Duodenal mucosa (tissue), 2 donors: ENCODE data around the gene MAPK11.

ENCODE experiments used
- H3K27ac ChIP-seq: one replicate; pipeline ENCODE4 v1.7.0; 2013; ENCODE audit warnings: low read depth, low read length
- H3K27me3 ChIP-seq, 2 donors: one replicate each; pipeline ENCODE4 v1.7.0; 2013; ENCODE audit warnings: low read length in 2 of 2, control low read depth in 1 of 2; ENCODE audit not compliant: insufficient read depth in 2 of 2, control insufficient read depth in 1 of 2
- H3K36me3 ChIP-seq, 2 donors: one replicate each; pipeline ENCODE4 v1.7.0; 2013; ENCODE audit warnings: low read length in 2 of 2, control low read depth in 1 of 2; ENCODE audit not compliant: insufficient read depth in 2 of 2, control insufficient read depth in 1 of 2
- H3K4me1 ChIP-seq, 2 donors: one replicate each; pipeline ENCODE4 v1.7.0; 2013; ENCODE audit warnings: low read length in 2 of 2, control low read depth in 1 of 2; ENCODE audit not compliant: insufficient read depth in 2 of 2, control insufficient read depth in 1 of 2
- H3K4me3 ChIP-seq, 2 donors: one replicate each; pipeline ENCODE4 v1.7.0; 2013; ENCODE audit warnings: low read length in 2 of 2, low read depth in 1 of 2
- H3K9ac ChIP-seq, 2 donors: one replicate each; pipeline ENCODE4 v1.7.0; 2013; ENCODE audit warnings: low read length in 2 of 2, low read depth in 1 of 2
- H3K9me3 ChIP-seq, 2 donors: one replicate each; pipeline ENCODE4 v1.7.0; 2013; ENCODE audit warnings: low read length in 2 of 2, control low read depth in 1 of 2; ENCODE audit not compliant: control insufficient read depth in 1 of 2

The MAPK11 gene

DNA sequence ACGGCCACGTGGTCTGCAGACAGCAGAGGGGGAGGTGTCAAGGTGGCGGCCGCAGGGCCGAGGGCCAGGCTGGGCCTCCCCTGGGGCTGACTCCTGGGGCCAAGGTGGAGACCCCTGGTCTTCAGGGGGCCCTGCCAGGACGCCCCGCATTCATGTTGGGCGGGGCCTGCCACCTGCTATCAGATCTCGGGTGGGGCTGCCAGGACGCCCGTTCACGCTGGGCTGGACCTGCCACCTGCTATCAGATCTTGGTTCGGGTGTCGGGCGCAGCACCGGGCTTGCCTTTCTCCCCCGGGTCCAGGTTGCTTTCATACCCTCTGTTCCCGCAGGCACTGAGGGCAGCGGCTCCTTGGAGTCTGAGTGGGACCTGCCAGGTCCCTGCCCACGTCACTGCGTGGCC, 16.1 kb upstream of the MAPK11 start:
- Histone ChIP-seq H3K27ac (no peak overlapping the region), H3K4me1 (peaks cover 6 to 7% of the 10 kb centered on the region in 2 donors), H3K9me3 (no peaks in the 10 kb centered on the region), H3K4me3 (no peak overlapping the region), H3K36me3 (peaks cover 30 to 87% of the 10 kb centered on the region in 2 donors), H3K27me3 (no peaks in the 10 kb centered on the region), H3K9ac (no peak overlapping the region)

DNA sequence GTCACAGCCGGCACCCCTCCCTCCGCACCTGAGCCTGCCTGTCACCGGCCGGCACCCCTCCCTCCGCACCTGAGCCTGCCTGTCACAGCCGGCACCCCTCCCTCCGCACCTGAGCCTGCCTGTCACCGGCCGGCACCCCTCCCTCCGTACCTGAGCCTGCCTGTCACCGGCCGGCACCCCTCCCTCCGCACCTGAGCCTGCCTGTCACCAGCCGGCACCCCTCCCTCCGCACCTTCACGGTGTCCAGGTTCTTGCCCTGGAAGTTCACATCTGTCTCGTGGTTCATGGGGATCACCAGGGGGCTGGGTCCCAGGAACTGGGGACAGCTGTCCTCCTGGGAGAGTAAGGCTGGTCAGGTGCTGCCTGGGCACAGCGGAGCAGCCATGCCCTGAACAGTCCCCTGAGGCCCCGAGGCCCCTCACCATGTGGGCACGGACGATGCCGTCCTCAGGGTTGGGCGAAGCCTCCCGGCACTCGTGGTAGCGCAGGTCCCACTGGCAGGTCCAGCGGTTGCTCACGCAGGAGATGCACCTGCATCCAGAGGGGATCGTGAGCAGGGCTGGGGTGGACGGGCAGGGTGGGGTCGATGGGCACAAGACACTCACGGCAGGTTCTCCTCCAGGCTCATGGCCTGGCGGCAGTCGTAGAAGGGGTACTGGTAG, 15.5 kb upstream of the MAPK11 start:
- H3K36me3 ChIP-seq, result peaks cover 28 to 88% of the 10 kb centered on the region in 2 donors
- H3K27ac ChIP-seq, result no peak overlapping the region
- peaks cover 6 to 7% of the 10 kb centered on the region in 2 donors for H3K4me1 ChIP-seq
- H3K9me3 ChIP-seq, result no peaks in the 10 kb centered on the region
- no peaks in the 10 kb centered on the region for H3K27me3 ChIP-seq
- H3K9ac ChIP-seq, result no peak overlapping the region
- no peak overlapping the region for H3K4me3 ChIP-seq

DNA sequence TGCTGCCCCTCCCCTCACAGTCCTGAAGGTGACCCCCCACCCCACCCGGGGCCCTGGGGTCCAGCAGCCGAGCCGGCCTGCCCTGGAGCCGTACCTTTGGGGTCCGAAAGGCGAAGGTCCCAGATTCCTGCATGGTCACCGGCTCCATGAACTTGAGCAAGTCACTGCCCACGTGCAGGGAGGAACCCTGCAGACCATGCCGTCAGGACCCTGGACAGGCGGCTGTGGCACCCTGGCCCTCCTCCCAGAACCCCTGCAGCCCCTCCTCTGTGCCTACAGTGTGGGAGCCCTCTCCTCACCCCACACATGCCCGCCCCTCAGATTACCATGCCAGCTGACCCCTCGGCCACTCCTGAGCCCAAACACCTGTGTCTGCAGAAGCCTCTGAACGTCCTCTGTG, 14.3 kb upstream of the MAPK11 start:
- peaks cover 18 to 84% of the 10 kb centered on the region in 2 donors for H3K36me3 ChIP-seq
- no peaks in the 10 kb centered on the region for H3K9me3 ChIP-seq
- H3K4me3 ChIP-seq, result no peak overlapping the region
- no peak overlapping the region for H3K9ac ChIP-seq
- H3K27me3 ChIP-seq, result no peaks in the 10 kb centered on the region
- no peak overlapping the region for H3K27ac ChIP-seq
- H3K4me1 ChIP-seq, result peaks cover 6 to 7% of the 10 kb centered on the region in 2 donors

DNA sequence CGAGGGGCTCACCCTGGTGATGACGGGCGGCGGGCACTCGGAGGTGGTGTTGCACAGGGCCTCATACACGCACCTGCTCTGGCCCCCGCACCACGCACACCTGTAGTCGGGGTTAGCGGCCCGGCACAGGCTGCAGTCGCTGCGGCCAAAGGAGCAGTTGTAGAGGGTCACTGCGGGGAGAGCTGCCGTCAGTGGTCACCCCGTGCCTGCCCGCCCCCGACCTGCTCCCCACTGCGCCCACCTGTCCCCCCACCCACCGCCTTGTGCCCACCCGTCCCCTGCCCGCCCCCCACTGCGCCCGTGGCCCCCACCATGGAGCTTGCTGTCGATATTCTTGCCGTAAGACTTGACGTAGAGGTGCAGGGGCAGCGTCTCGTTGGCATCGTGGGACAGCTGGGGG, 13.6 kb upstream of the MAPK11 start:
- Histone ChIP-seq H3K4me3 (no peak overlapping the region), H3K4me1 (peaks cover 6 to 7% of the 10 kb centered on the region in 2 donors), H3K27me3 (no peaks in the 10 kb centered on the region), H3K9ac (no peak overlapping the region), H3K36me3 (peaks cover 15 to 84% of the 10 kb centered on the region in 2 donors), H3K27ac (no peak overlapping the region), H3K9me3 (no peaks in the 10 kb centered on the region)

DNA sequence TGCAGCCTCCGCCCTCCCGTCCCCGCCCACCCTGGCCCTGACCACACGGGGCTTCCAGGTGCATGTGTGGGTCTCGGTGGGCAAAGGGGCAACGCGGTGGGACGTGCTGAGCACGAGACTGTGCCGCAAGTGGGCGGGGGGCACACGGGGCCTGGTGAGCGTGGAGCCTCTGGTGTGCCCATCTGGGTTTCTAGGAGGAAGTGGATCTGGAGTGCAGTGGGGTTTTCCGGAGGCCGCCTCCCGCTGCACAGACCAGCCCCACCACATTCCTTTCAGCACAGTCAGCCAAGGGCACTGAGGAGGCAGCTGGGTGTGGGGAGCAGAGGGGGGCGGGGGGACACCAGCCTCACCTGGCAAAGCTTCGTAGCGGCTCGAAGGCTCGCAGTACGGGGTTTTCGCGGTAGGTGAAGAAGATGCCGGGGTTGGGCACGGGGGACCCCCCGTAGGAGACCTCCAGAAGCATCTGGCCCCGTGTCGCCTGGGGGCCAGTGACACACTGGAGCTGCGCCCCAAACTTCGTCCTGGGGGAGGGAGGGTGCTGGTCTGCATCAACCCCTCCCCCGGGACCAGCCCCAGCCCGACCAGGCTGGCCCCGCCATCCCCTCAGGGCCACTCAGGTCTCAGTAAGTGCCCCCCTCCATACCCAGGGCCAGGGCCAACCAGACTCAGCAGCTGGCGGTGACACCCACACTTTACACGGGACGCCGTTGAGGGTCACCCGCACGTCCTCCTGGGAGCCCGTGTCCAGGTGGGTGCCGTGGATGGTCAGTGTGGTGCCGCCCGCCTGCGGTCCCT, 12.4 kb upstream of the MAPK11 start:
- Histone ChIP-seq H3K4me3 (no peak overlapping the region), H3K9me3 (no peaks in the 10 kb centered on the region), H3K27ac (no peak overlapping the region), H3K9ac (no peak overlapping the region), H3K4me1 (peaks cover 6 to 7% of the 10 kb centered on the region in 2 donors), H3K27me3 (no peaks in the 10 kb centered on the region), H3K36me3 (peaks cover 15 to 84% of the 10 kb centered on the region in 2 donors)

DNA sequence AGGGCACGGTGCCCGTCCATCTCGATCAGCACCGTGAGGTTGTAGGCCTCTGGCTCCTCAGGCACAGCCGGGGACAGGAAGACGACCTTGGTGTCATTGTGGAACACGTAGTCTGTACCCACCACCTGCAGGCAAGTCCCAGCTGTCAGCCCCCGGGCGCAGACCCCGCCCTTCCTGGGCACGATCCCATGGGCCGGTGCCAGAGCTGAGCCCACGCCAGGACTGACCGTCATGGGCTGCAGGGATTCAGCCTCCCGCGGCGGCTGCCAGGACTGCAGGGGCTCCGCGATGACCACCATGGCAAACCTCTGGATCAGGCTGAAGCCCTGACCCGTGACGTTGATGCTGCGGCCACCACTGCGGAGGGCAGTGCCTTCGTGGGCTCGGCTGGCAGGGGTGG, 11.8 kb upstream of the MAPK11 start:
- Histone ChIP-seq H3K27ac (no peak overlapping the region), H3K27me3 (no peaks in the 10 kb centered on the region), H3K4me3 (no peak overlapping the region), H3K4me1 (peaks cover 6 to 7% of the 10 kb centered on the region in 2 donors), H3K9ac (no peak overlapping the region), H3K36me3 (peaks cover 15 to 83% of the 10 kb centered on the region in 2 donors), H3K9me3 (no peaks in the 10 kb centered on the region)

DNA sequence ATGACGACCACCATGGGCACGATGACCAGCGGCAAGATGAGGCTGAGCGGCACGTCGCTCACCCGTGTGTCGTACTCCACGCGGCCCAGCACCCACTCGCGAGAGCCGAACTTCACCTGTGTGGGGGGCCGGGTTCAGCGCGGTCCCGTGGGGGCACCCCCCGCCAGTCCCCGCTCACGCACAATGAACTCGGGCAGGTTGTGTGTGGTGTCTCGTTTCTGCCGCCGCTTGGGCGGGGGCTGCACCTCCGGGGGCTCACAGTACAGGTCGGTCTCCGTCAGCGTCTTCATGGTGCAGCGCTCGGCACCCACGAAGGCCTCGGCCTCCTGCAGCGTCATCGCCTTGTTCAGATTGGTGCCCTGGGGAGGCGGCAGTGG, 11.2 kb upstream of the MAPK11 start:
- H3K9ac ChIP-seq, result no peak overlapping the region
- no peak overlapping the region for H3K4me3 ChIP-seq
- H3K9me3 ChIP-seq, result no peaks in the 10 kb centered on the region
- H3K27me3 ChIP-seq, result no peaks in the 10 kb centered on the region
- peaks cover 15 to 79% of the 10 kb centered on the region in 2 donors for H3K36me3 ChIP-seq
- H3K4me1 ChIP-seq, result peaks cover 6 to 7% of the 10 kb centered on the region in 2 donors
- no peak overlapping the region for H3K27ac ChIP-seq

DNA sequence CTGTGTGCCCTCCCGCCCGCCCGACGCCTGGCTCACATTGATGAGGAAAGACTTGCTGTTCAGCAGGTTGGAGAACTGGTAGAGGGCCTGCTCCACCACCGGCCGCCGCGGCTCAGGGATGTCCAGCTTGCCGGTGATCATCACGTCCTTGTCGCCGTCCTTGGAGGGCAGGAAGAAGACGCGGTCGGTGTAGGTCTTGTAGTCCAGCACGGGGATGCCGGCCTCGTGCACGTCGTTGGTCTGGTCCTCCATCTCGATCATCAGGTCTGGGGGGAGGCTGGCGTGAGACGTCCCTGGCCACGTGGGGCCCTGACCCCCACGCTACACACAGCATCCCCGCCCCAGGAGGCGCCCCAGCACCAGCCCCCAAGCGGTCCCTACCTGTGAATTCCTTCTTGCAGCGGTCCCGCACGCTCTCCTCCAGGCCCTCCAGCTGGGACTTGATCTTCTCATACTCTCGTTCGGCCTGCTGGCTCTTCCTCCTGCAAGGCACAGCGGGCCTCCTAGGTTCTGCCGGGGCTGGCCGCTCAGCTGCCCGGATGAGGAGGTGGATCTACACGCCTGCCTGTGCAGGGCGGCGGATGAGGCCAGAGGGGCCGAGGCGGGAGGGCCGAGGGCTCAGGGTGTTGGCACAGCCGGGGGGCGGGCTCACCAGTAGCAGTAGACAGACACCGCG, 10.7 kb upstream of the MAPK11 start:
- H3K36me3 ChIP-seq, result peaks cover 14 to 77% of the 10 kb centered on the region in 2 donors

DNA sequence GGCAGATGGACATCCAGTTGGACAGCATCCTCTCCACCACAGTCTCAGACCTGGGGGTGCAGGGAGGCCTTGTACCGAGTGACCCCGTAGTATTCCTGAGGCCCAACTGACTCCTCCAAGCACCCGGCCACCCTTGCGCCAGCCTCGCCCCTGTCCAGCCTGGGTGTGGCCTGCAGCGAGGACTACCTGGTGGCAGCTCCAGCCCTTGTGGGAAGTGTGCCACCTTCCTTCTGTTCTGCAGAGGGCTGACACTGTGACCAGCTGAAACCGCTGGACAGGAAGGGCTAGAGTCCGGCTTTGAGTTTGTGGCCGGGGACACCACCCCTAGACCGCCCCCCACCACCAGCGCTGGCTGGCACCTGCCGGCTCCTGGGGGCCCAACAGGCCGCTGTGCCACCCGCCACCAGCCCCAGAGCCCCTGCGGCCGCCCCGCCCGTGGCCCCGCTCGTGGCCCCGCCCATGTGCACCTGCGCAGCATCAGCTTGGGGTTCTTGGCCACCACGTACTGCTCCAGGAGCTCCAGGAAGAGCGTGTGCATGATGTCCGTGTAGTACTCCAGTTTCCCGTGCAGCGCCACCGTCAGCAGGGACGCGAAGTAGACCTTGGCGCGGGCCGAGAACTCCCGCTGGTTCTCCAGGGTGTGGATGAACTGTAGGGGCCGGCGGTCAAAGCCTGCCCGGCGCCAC, 10.0 kb upstream of the MAPK11 start:
- Histone ChIP-seq H3K27ac (no peak overlapping the region), H3K4me1 (peaks cover 6 to 7% of the 10 kb centered on the region in 2 donors), H3K4me3 (no peak overlapping the region), H3K27me3 (no peaks in the 10 kb centered on the region), H3K9ac (no peak overlapping the region), H3K9me3 (no peaks in the 10 kb centered on the region), H3K36me3 (peaks cover 17 to 80% of the 10 kb centered on the region in 2 donors)

More for the DNA sequence above, 10.7 kb upstream of the MAPK11 start:
- Histone ChIP-seq H3K9ac (no peak overlapping the region), H3K4me3 (no peak overlapping the region), H3K4me1 (peaks cover 6 to 7% of the 10 kb centered on the region in 2 donors), H3K27ac (no peak overlapping the region), H3K27me3 (no peaks in the 10 kb centered on the region), H3K9me3 (no peaks in the 10 kb centered on the region)
